AG10803 (cell line): ENCODE data around the gene FAM43A.

Experiments
- DNase-seq: peaks from one replicate; pipeline ENCODE4 v3.0.0; 2010; ENCODE audit warnings: low read depth
- H3K4me3 ChIP-seq: 2 replicates; pipeline ENCODE4 v1.5.1; 2011; ENCODE audit warnings: mild to moderate bottlenecking, low read length, control low read depth
- TF ChIP-seq, protein P1 (sequence below): conservative IDR thresholded peaks from 2 replicates; pipeline ENCODE4 v1.5.1; 2011; ENCODE audit warnings: mild to moderate bottlenecking, low read length, control low read depth, inconsistent platforms

The FAM43A gene

DNA sequence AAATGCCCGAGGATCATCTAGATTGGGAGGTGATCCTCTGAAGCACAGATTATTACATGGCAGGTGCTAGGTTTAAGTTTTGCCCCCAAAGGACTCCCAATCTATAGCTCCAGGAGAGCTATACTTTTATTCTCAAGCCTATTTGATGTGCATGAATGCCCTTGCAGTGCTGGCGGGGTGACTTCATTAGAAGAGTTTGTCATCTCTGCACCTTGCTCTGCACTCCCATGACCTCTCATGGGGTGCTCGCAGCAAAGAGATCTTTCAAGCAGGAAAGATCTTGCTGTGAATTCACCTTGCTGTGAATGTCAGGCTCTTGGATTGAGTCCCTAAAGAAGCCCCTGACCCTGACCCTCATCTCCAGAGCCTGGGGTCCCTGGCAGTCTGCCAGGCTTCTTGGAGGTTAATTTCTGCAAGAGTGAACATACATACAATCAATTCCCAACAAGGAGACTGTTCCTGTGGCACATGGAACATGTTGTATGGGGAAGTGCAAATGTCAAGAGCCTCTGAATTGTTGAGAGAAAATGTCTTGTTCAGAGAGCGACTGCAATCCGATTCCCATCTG lies 45.9 kb downstream of the FAM43A start:
- H3K4me3 ChIP-seq: no peak overlapping the region
- TF ChIP-seq, protein P1, sequence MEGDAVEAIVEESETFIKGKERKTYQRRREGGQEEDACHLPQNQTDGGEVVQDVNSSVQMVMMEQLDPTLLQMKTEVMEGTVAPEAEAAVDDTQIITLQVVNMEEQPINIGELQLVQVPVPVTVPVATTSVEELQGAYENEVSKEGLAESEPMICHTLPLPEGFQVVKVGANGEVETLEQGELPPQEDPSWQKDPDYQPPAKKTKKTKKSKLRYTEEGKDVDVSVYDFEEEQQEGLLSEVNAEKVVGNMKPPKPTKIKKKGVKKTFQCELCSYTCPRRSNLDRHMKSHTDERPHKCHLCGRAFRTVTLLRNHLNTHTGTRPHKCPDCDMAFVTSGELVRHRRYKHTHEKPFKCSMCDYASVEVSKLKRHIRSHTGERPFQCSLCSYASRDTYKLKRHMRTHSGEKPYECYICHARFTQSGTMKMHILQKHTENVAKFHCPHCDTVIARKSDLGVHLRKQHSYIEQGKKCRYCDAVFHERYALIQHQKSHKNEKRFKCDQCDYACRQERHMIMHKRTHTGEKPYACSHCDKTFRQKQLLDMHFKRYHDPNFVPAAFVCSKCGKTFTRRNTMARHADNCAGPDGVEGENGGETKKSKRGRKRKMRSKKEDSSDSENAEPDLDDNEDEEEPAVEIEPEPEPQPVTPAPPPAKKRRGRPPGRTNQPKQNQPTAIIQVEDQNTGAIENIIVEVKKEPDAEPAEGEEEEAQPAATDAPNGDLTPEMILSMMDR: no peak
- DNase-seq: no peak

DNA sequence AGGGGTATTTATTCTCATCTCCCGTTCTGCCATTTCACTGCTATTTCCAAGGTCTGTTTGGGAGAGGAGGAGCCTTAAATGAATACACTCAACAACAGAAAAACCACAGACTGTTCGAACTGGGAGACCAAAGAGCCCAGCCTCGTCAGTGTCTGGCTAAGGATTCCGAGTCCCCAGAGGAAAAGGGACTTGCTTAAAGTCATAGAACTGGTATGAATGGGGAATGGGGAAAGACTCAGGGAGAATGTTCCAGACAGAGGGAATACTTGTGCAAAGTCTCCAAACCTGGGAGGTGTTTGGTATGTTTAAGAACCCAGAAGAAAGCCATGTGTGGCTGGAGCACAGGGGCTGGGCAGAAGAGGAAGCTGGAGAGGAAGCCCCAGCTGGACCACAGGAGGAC lies 46.9 kb downstream of the FAM43A start:
- H3K4me3 ChIP-seq: no peak overlapping the region
- TF ChIP-seq, protein P1: no peak
- no peak for DNase-seq

DNA sequence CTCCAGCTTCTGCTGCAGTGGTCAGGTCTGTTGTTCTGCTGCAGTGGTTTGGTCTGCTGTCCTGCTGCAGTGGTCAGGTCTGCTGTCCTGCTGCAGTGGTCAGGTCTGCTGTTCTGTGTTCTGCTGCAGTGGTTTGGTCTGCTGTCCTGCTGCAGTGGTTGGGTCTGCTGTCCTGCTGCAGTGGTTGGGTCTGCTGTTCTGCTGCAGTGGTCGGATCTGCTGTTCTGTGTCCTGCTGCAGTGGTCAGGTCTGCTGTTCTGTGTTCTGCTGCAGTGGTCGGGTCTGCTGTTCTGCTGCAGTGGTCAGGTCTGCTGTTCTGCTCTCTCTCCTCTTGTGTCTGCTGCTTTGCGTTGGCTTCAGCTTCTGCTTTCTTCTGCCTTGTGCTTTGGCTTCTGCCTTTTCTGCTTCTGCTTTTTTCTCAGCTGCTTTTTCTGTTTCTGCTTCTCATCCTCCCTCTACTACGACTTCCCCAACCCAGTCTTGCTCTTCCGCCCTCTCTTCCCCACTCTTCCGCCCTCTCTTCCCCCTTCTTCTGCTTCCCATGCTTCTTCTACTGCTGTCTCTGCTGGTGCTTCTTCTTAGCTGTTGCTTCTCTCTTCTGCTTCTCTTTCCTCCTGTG lies 50.7 kb downstream of the FAM43A start:
- DNase-seq: no peak
- no peak overlapping the region for H3K4me3 ChIP-seq
- TF ChIP-seq, protein P1: no peak

DNA sequence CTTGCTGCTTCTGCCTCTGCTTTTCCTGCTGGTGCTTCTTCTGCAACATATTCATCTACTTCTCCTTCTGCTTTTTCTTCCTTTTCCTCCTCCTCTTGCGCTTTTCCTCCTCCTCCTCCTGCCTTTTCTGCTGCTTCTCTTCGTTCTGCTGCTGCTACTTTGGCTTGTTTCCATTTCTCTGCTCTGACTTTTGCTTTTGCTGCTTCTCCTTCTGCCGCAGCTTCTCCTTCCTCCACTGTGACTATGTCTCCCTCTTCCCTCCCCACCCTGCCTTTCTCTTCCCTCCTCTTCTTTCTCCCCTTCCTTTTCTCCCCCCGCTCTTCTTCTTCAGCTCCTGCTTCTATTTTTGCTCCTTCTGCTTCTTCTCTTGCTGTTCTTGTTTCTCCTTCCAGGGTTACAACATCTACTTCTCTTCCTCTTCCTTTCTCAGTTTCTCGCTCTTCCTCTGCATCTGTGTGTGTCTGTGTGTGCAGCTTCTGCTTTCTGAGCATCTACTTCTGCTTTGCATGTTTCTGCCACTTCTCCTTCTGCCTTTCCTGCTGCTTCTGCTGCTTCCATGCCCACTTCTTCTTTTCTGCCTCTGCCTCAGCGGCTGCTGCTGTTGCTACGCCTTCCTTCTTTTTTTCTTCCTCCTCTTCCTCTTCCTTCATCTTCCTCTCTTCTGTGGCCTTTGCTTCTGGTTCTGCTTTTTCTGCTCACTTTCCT lies 51.4 kb downstream of the FAM43A start:
- no peak overlapping the region for H3K4me3 ChIP-seq
- TF ChIP-seq, protein P1: no peak
- DNase-seq: no peak
